ENCODE data around the gene BANK1.

- TF ChIP-seq, protein P1, sequence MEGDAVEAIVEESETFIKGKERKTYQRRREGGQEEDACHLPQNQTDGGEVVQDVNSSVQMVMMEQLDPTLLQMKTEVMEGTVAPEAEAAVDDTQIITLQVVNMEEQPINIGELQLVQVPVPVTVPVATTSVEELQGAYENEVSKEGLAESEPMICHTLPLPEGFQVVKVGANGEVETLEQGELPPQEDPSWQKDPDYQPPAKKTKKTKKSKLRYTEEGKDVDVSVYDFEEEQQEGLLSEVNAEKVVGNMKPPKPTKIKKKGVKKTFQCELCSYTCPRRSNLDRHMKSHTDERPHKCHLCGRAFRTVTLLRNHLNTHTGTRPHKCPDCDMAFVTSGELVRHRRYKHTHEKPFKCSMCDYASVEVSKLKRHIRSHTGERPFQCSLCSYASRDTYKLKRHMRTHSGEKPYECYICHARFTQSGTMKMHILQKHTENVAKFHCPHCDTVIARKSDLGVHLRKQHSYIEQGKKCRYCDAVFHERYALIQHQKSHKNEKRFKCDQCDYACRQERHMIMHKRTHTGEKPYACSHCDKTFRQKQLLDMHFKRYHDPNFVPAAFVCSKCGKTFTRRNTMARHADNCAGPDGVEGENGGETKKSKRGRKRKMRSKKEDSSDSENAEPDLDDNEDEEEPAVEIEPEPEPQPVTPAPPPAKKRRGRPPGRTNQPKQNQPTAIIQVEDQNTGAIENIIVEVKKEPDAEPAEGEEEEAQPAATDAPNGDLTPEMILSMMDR (IDR thresholded peaks at IDR 0.05), result no peak
- no peak for TF ChIP-seq POLR2AphosphoS5 (IDR thresholded peaks at IDR 0.05)
Observed at GRCh38 chr4:102103368-102103767, 312.8 kb downstream of the BANK1 start.

Measured in breast epithelium (tissue), 3 donors.